Measurements from ENCODE around the gene SLC2A13.
A peak's percentile ranks its signal among the peaks of the same experiment; 100 is the strongest.

Gene SLC2A13

GRCh38 chr12:39990122-39991101 lies 115.5 kb downstream of the SLC2A13 start:
- DNase-seq = peak; percentile 61

GRCh38 chr12:39989501-39989900 lies 116.4 kb downstream of the SLC2A13 start:
- no peak for DNase-seq

DNA sequence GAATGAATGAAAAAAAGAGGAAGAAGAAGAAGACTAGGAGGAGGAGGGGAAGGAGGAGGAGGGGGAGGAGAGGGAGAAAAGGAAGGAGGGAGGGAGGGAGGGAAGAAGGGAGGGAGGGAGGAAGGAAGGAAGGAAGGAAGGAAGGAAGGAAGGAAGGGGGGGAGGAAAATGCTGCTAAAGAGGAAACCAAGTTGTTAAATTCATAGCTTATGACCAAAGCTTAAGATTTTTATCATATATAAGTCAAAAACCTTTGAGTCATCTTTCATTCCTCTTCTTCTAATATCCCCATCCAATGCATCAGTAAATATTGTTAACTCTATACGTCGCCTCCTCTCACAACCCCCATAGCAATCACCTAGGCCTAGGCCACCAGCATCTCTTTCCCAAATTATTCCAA lies 117.3 kb downstream of the SLC2A13 start:
- no peak for DNase-seq

- no peak for DNase-seq
These were observed 119.2 kb downstream of the SLC2A13 start for GRCh38 chr12:39986674-39987073.

DNA sequence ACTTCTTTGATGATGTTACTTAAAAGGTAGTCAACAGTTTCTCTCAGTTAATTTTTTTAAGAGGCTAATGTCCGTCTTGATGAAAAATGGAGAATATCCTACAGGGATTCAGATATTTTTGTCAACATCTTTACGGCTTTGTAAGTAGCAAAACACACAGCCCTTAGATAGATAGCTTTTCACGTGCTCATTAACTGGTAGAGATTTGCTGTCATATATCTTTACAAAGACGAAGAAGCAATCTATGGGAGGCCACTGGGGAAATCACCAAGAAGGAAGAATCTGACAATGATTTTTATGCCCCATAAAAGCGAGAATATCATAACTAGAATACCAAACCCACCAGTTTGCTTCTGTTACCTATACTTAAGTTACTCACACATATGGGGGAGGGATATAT lies 121.2 kb downstream of the SLC2A13 start:
- DNase-seq = no peak

- DNase-seq = no peak
These were observed 130.4 kb downstream of the SLC2A13 start for GRCh38 chr12:39975374-39975918.

- DNase-seq = no peak
These were observed 133.8 kb downstream of the SLC2A13 start for GRCh38 chr12:39972119-39972518.

DNA sequence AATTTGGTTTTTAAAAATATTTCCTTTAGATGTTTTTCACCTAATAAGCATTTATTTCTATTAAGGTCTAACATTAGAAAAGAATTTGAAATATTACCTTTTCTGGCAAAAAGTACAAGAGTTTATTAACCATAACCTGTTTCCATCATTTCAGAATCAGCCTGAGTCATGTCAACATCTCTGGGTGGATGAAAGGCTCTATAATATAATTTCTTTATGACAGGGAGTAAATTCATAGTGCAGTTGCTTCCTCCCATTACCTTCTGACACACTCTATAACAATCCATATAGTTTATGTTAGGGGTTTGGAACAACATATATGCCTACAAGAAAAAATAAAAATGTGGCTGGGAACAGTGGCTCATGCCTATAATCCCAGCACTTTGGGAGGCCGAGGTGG lies 134.5 kb downstream of the SLC2A13 start:
- DNase-seq = no peak

- no peak for DNase-seq
These were observed 139.2 kb downstream of the SLC2A13 start for GRCh38 chr12:39966721-39967120.

DNA sequence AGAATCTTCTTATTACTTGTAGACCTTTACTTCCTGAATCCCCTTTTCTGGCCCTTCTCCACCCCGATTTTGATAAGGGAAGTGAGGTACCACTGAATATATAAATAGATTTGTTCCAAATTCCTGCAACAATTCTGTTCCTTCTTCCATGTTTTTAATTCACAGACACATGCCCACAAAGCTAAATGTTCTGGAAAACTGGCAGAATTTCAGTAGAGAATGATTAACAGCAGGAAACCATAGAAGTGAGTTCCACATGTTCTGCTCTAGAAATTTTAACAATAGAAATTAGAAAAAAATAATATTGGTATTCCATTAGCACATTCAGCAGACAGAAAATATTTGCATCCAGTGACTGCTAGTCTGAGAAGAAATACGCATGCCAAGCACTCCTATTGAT lies 139.6 kb downstream of the SLC2A13 start:
- no peak for DNase-seq

- DNase-seq = no peak
These were observed 146.4 kb downstream of the SLC2A13 start for GRCh38 chr12:39959467-39959866.

DNA sequence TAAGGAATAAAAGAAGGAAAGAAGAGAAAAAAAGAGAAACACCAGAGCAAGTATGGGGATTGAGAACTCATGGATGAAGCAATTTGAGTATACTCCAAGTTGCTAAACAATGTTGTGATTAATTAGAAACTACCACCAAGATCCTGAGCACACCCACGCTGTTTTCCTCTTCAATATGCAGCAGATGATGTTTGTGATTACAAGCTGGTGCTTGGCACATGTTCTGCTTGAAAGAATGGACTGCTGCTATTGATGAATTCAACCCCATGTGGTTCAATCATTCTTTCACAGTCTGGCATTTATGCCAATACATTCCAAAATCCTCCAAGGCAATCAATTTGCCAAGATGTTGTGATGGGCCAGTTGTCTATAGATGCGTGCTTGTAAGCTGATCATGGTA lies 146.8 kb downstream of the SLC2A13 start:
- DNase-seq = no peak

DNA sequence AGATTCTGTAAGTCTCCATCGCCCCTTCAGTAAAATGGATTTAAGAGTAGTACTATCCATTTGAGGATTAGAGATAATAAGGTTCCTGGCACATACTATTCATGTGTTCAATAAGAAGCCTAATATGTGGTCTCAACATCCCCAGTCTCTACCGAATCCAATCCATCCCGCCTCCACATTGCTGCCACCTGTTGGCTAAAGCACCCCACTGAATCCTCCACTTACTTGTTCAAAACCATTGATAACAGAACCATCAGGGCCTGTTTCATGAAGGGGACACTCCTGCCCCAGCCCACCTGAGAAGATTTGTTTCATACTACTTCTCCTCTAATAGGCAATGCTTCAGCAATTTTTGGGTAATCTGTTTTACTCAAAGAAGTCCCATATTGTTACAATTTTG lies 147.5 kb downstream of the SLC2A13 start:
- DNase-seq = no peak

DNA sequence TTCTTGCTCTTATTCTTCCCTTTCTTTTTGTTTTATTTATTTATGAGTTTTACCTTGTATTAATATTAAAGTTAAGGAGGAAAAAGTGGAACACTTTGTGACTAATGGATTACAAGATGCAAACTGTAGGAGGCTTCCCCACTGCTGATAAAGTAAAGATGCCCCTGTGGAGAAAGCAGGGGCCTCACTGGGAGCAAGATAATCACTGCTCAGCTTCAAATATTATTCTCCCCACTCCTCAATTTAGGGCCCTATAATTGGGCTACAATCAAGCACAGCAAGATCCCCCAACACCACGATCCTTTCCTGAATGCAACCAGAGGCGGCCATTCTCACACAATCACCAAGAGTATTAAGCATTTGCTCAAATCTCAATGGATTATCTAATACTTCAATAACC lies 149.2 kb downstream of the SLC2A13 start:
- no peak for DNase-seq

DNA sequence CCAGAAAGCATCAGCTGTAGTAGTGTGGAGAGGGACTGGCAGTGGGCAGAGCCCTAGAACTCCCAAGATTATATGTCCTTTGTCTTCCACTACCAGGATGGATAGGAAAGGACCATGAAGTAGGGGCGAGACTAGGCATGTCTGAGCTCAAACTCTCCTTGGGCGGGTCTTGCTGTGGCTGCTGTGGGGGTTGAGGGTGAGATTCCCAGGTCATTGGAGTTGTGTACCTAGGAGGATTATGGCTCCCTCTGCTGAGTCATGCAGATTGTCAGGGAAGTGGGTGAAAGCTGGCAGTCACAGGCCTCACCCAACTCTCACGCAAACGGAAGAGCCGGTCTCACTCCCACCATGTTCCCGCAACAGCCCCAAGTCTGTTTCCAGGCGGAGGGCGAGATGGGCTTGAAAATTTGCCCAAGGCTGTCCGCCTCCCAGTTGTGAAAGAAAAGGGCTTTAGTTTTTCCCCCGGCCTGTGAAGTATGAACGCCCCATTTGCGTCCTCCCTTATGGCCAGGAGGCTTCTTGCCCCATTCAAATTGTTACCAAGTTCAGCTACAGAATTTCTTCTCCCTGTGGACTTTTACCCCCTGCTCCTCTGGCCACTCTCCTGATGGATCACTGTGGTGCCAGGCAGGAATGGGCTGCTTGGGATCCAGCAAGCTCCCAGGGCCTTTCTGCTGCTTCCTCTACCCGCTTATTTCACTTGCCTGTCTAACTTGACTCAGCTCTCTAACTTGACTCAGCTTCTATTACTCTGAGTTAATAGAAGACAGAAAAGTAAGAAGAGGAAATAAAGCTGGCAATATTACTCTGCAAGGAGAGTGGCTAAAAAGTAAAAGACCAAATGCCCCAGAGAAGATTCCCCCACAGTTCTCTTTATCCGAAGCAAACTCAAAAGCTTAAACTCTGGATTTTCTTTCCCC lies 159.3 kb downstream of the SLC2A13 start:
- no peak for DNase-seq

DNA sequence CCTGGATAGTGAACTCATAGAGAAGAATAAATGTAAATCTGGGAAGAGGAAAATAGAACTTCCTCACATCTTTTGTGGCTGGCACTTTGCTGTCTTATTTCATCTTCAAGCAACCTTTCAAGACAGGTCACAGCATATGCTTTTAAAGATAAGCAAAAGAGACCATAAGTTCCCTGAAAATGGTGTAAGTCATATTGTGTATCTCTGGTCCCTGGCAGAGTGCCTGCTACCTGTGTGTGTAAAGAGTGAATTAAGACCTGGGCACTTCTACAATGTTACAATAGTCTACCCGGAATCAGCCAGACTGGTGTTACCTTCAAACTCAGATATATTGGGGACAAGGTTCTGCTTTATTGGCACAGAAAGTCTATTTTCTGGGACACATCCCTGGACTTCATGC lies 168.8 kb downstream of the SLC2A13 start:
- no peak for DNase-seq

DNA sequence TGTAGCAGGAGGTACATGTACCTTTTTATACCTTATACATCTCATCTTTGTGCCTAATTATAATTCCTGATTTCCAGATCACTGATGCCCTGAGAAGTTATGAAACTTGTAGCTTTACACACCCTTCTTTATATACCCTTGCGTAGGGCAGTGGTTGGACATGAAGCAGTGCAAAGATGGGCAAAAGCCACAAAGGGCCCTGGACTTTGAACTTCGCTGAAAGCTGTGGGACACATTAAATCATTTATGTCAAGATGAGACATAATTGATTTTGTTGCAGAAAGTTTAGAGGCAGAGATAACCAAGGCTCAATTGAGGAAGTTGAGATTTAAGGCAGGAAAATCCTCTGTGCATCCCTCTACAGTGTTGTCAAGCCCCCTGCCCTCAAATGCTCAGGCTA lies 170.0 kb downstream of the SLC2A13 start:
- DNase-seq = no peak

- no peak for DNase-seq
These were observed 170.6 kb downstream of the SLC2A13 start for GRCh38 chr12:39935275-39935674.

GRCh38 chr12:39931857-39932256 lies 174.0 kb downstream of the SLC2A13 start:
- DNase-seq = no peak

- no peak for DNase-seq
These were observed 174.7 kb downstream of the SLC2A13 start for GRCh38 chr12:39931231-39931630.

GRCh38 chr12:39930101-39930500 lies 175.8 kb downstream of the SLC2A13 start:
- no peak for DNase-seq

GRCh38 chr12:39928181-39928899 lies 177.5 kb downstream of the SLC2A13 start:
- DNase-seq = no peak

- DNase-seq = no peak
These were observed 182.5 kb downstream of the SLC2A13 start for GRCh38 chr12:39923364-39923763.

Measured in activated CD4-positive, alpha-beta T cell treated with anti-CD3 and anti-CD28 coated beads, Interleukin-2, Interleukin-6, amounts not matched to agents 100 ng/mL and 50 ng/mL, durations not matched to agents 16 hours and 8 hours (primary cell).